GM12874 (cell line): ENCODE measurements around the gene NHP2.

Source experiments
- CTCF ChIP-seq: IDR thresholded peaks from 2 replicates; pipeline ENCODE4 v1.5.1; 2011; ENCODE audit warnings: low read depth, mild to moderate bottlenecking, control low read depth, low read length, moderate library complexity; ENCODE audit not compliant: insufficient read depth

Gene NHP2

GRCh38 chr5:178119915-178120606 is 33.6 kb downstream of the NHP2 start:
- no peak for TF ChIP-seq CTCF

- no peak for TF ChIP-seq CTCF
These were observed 35.6 kb downstream of the NHP2 start for GRCh38 chr5:178117923-178118701.

- no peak for TF ChIP-seq CTCF
These were observed 37.4 kb downstream of the NHP2 start for GRCh38 chr5:178116143-178116885.

GRCh38 chr5:178115814-178116142 is 37.9 kb downstream of the NHP2 start:
- TF ChIP-seq CTCF: no peak

- TF ChIP-seq CTCF: no peak
These were observed 38.4 kb downstream of the NHP2 start for GRCh38 chr5:178115136-178115813.

GRCh38 chr5:178114325-178115135 is 39.2 kb downstream of the NHP2 start:
- TF ChIP-seq CTCF: no peak
